ENCODE data around the gene SLC25A11. TPM values are rescaled to one million over a fixed set of nuclear protein-coding genes. Genes with fewer than 3 reads are reported as not detected.
A peak's percentile ranks its signal among the peaks of the same experiment; 100 is the strongest.

The SLC25A11 gene
- total RNA-seq, 1 experiment from 2014 or later, result 54.5 TPM

DNA sequence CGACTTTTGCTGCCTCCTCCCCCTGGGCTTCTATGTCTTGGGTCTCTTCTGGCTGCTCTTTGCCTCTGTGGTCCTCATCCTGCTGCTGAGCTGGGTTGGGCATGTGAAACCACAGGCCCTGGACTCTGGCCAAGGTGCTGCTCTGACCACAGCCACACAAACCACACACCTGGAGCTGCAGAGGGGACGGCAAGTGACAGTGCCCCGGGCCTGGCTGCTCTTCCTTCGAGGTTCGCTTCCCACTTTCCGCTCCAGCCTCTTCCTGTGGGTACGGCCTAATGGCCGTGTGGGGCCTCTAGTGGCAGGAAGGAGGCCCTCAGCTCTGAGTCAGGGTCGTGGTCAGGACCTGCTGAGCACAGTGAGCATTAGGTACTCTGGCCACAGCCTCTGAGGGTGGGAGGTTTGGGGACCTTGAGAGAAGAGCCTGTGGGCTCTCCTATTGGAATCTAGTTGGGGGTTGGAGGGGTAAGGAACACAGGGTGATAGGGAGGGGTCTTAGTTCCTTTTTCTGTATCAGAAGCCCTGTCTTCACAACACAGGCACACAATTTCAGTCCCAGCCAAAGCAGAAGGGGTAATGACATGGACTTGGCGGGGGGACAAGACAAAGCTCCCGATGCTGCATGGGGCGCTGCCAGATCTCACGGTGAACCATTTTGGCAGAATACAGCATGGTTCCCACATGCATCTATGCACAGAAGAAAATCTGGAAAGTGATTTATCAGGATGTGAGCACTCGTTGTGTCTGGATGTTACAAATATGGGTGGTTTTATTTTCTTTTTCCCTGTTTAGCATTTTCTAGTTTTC, 5.5 kb downstream of the SLC25A11 start:
- intact Hi-C loops (cut with micrococcal nuclease), result loop anchor here (1.0 kb wide), 1 partner anchor 25 kb away; no protein-coding TSS in a partner anchor
- peak; percentile 42 for DNase-seq (ENCODE audit: unreplicated experiment)

DNA sequence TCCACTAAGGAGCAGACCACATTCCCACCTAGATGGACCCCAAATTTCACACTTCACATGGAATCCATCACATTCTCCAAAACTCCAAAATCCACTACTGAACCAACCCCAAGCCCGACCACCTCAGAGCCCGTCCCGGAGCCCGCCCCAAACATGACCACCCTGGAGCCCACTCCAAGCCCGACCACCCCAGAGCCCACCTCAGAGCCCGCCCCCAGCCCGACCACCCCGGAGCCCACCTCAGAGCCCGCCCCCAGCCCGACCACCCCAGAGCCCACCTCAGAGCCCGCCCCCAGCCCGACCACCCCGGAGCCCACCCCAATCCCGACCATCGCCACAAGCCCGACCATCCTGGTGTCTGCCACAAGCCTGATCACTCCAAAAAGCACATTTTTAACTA, 6.2 kb downstream of the SLC25A11 start:
- intact Hi-C loops (cut with micrococcal nuclease), result loop anchor here (1.0 kb wide), 1 partner anchor 24 kb away; no protein-coding TSS in a partner anchor
- no TSS peak for BruUV-seq (replicated peaks)
- DNase-seq (ENCODE audit: unreplicated experiment), result no peak
- Mint-ChIP-seq H3K27me3 (ENCODE audit: insufficient read depth, unreplicated experiment) (no peaks in the 10 kb centered on the region), H3K36me3 (ENCODE audit: insufficient read depth, unreplicated experiment) (peaks cover 41% of the 10 kb centered on the region), H3K4me3 (ENCODE audit: unreplicated experiment) (peak overlapping the region; percentile 19), H3K9me3 (ENCODE audit: unreplicated experiment) (no peaks in the 10 kb centered on the region), H3K27ac (ENCODE audit: low read depth, unreplicated experiment) (no peak overlapping the region), H3K4me1 (ENCODE audit: insufficient read depth, unreplicated experiment) (peaks cover 16% of the 10 kb centered on the region)
- ChIA-PET POLR2A (interaction anchor here (0.8 to 2.6 kb wide), 7 partner anchors 10 to 146 kb away, joined by 3 to 11 read pairs (median 5); no protein-coding TSS in a partner anchor), CTCF (interaction anchor here (0.6 to 1.6 kb wide), 3 partner anchors 8 to 88 kb away, joined by 3 to 8 read pairs (median 4); no protein-coding TSS in a partner anchor)
- TF ChIP-seq, protein P1, sequence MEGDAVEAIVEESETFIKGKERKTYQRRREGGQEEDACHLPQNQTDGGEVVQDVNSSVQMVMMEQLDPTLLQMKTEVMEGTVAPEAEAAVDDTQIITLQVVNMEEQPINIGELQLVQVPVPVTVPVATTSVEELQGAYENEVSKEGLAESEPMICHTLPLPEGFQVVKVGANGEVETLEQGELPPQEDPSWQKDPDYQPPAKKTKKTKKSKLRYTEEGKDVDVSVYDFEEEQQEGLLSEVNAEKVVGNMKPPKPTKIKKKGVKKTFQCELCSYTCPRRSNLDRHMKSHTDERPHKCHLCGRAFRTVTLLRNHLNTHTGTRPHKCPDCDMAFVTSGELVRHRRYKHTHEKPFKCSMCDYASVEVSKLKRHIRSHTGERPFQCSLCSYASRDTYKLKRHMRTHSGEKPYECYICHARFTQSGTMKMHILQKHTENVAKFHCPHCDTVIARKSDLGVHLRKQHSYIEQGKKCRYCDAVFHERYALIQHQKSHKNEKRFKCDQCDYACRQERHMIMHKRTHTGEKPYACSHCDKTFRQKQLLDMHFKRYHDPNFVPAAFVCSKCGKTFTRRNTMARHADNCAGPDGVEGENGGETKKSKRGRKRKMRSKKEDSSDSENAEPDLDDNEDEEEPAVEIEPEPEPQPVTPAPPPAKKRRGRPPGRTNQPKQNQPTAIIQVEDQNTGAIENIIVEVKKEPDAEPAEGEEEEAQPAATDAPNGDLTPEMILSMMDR (IDR thresholded peaks at IDR 0.05; ENCODE audit: unreplicated experiment), result no peak

More for the DNA sequence above, 5.5 kb downstream of the SLC25A11 start:
- CTCF ChIA-PET, result interaction anchor here (0.6 to 1.6 kb wide), 8 partner anchors 9 to 488 kb away, joined by 3 to 8 read pairs (median 3); no protein-coding TSS in a partner anchor
- no TSS peak for BruUV-seq (replicated peaks)
- H3K9me3 Mint-ChIP-seq (ENCODE audit: unreplicated experiment), result no peaks in the 10 kb centered on the region
- TF ChIP-seq, protein P1 (IDR thresholded peaks at IDR 0.05; ENCODE audit: unreplicated experiment), result peak; percentile 31
- peak overlapping the region; percentile 19 for H3K4me3 Mint-ChIP-seq (ENCODE audit: unreplicated experiment)
- no peaks in the 10 kb centered on the region for H3K27me3 Mint-ChIP-seq (ENCODE audit: insufficient read depth, unreplicated experiment)
- POLR2A ChIA-PET, result interaction anchor here (0.6 to 2.6 kb wide), 10 partner anchors 11 to 188 kb away, joined by 3 to 11 read pairs (median 4); no protein-coding TSS in a partner anchor
- peaks cover 16% of the 10 kb centered on the region for H3K4me1 Mint-ChIP-seq (ENCODE audit: insufficient read depth, unreplicated experiment)
- peaks cover 38% of the 10 kb centered on the region for H3K36me3 Mint-ChIP-seq (ENCODE audit: insufficient read depth, unreplicated experiment)
- no peak overlapping the region for H3K27ac Mint-ChIP-seq (ENCODE audit: low read depth, unreplicated experiment)

DNA sequence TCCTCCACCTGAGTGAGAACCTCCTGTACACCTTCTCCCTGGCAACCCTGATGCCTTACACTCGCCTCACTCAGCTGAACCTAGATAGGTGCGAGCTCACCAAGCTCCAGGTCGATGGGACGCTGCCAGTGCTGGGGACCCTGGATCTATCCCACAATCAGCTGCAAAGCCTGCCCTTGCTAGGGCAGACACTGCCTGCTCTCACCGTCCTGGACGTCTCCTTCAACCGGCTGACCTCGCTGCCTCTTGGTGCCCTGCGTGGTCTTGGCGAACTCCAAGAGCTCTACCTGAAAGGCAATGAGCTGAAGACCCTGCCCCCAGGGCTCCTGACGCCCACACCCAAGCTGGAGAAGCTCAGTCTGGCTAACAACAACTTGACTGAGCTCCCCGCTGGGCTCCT, 7.1 kb downstream of the SLC25A11 start:
- no TSS peak for BruUV-seq (replicated peaks)
- no peak overlapping the region for H3K4me3 Mint-ChIP-seq (ENCODE audit: unreplicated experiment)
- intact Hi-C loops (cut with micrococcal nuclease), result no loop called here

More for the DNA sequence above, 7.1 kb downstream of the SLC25A11 start:
- Mint-ChIP-seq H3K9me3 (ENCODE audit: unreplicated experiment) (no peaks in the 10 kb centered on the region), H3K27me3 (ENCODE audit: insufficient read depth, unreplicated experiment) (no peaks in the 10 kb centered on the region), H3K4me1 (ENCODE audit: insufficient read depth, unreplicated experiment) (peaks cover 11% of the 10 kb centered on the region), H3K36me3 (ENCODE audit: insufficient read depth, unreplicated experiment) (peaks cover 36% of the 10 kb centered on the region), H3K27ac (ENCODE audit: low read depth, unreplicated experiment) (no peak overlapping the region)
- CTCF ChIA-PET, result interaction anchor here (0.7 kb wide), 1 partner anchor 425 kb away, joined by 3 read pairs; no protein-coding TSS in a partner anchor
- TF ChIP-seq, protein P1 (IDR thresholded peaks at IDR 0.05; ENCODE audit: unreplicated experiment), result no peak
- POLR2A ChIA-PET, result interaction anchor here (1.2 kb wide), 1 partner anchor 24 kb away, joined by 3 read pairs; no protein-coding TSS in a partner anchor
- no peak for DNase-seq (ENCODE audit: unreplicated experiment)

All from MCF 10A (cell line).